K562 (cell line): Measurements from ENCODE around the gene NBEAL2. TPM values are rescaled to one million over a fixed set of nuclear protein-coding genes. Genes with fewer than 3 reads are reported as not detected.

ENCODE experiments used
- ATAC-seq: fragments of 200-7000 bp; cut with Tn5 transposase; 3 replicates; pipeline ENCODE4 v1.9.1; 2020; ENCODE audit warnings: moderate library complexity
- BruUV-seq: library from RNA; stranded (reverse); fragments of 400-500 nt; replicated peaks from 2 replicates; lab custom pipeline; 2021; lab: Mats Ljungman, UMichigan
- CTCF ChIA-PET: fragments of 300-600 bp; formaldehyde crosslinking; extraction: SDS; loops from one replicate; lab custom pipeline; 2021; ENCODE audit warnings: low intra/inter-chr PET ratio; lab: Yijun Ruan, JAX
- POLR2A ChIA-PET: fragments of 300-600, 350-650 bp; sonication (Branson Sonifier 250); formaldehyde crosslinking; extraction: SDS; loops from one replicate; lab custom pipeline; 2021; ENCODE audit warnings: antibody characterized with exemption, inconsistent platforms; lab: Yijun Ruan, JAX
- DNase-seq, 4 experiments: peaks; one replicate each; pipeline versions ENCODE4 v3.0.0 to v3.0.0-alpha.2; 2011 to 2018; ENCODE audit warnings: low spot score in 3 of 4, mixed read lengths in 3 of 4; ENCODE audit errors: extremely low read depth in 1 of 4
- FAIRE-seq: peaks from 2 replicates; lab custom pipeline; 2011; peaks lifted over from hg19 to GRCh38; lab: Jason Lieb, UNC
- H2AFZ ChIP-seq: 2 replicates; pipeline ENCODE4 v1.6.0; 2011; ENCODE audit warnings: low read depth, low read length, control low read depth, inconsistent platforms
- H3K27ac ChIP-seq: fragments of 200-600 bp; 3 replicates; pipeline ENCODE4 v1.8.0; 2011; ENCODE audit warnings: low read depth, mild to moderate bottlenecking, control low read depth, inconsistent platforms, low read length, moderate library complexity, mixed read lengths; ENCODE audit errors: extremely low read depth
- H3K27me3 ChIP-seq, 2 experiments: fragments of 300-600 bp in 1 of 2; 2 replicates in 1 of 2; 3 replicates in 1 of 2; pipeline versions ENCODE4 v1.6.0 to v1.8.0; 2011; ENCODE audit warnings: inconsistent platforms in 2 of 2, low read length in 2 of 2, mild to moderate bottlenecking in 1 of 2, mixed read lengths in 1 of 2, moderate library complexity in 1 of 2; ENCODE audit not compliant: control insufficient read depth in 2 of 2, insufficient read depth in 2 of 2
- H3K36me3 ChIP-seq: fragments of 300-600 bp; 3 replicates; pipeline ENCODE4 v1.8.0; 2011; ENCODE audit warnings: mild to moderate bottlenecking, low read length, inconsistent platforms; ENCODE audit not compliant: control insufficient read depth, insufficient read depth
- H3K4me1 ChIP-seq, 2 experiments: fragments of 200-600 bp in 1 of 2; replicated peaks in 1 of 2; 2 replicates in 1 of 2; 3 replicates in 1 of 2; pipeline versions ENCODE4 v1.5.1 to v1.8.0; 2011; ENCODE audit warnings: inconsistent platforms in 2 of 2, low read length in 2 of 2, mild to moderate bottlenecking in 1 of 2, mixed read lengths in 1 of 2, moderate library complexity in 1 of 2; ENCODE audit not compliant: control insufficient read depth in 2 of 2, insufficient read depth in 2 of 2
- H3K4me2 ChIP-seq: 2 replicates; pipeline ENCODE4 v1.6.1; 2011; ENCODE audit warnings: low read length, control low read depth, inconsistent platforms, mixed read lengths; ENCODE audit not compliant: insufficient read depth
- H3K4me3 ChIP-seq: fragments of 200-600 bp; sonication (generic), shearing (Covaris generic); 2 replicates; pipeline ENCODE4 v1.5.1; 2016; ENCODE audit warnings: control low read depth, inconsistent platforms
- H3K79me2 ChIP-seq: fragments of 200-600 bp; 3 replicates; pipeline ENCODE4 v1.8.0; 2011; ENCODE audit warnings: low read length, inconsistent platforms; ENCODE audit not compliant: control insufficient read depth, insufficient read depth
- H3K9ac ChIP-seq, 2 experiments: 2 replicates each; pipeline versions ENCODE4 v1.6.0 to v1.6.1; 2011; ENCODE audit warnings: low read depth in 2 of 2, low read length in 2 of 2, control low read depth in 1 of 2, inconsistent platforms in 1 of 2, mild to moderate bottlenecking in 1 of 2, mixed read lengths in 1 of 2; ENCODE audit not compliant: insufficient read depth in 1 of 2
- H3K9me1 ChIP-seq: one replicate; pipeline ENCODE4 v1.6.0; 2011; ENCODE audit warnings: inconsistent platforms, mild to moderate bottlenecking, low read length, moderate library complexity; ENCODE audit not compliant: control insufficient read depth, insufficient read depth
- H3K9me3 ChIP-seq: replicated peaks from 2 replicates; pipeline ENCODE4 v1.5.1; 2011; ENCODE audit warnings: low read depth, low read length, inconsistent platforms; ENCODE audit not compliant: control insufficient read depth, insufficient read depth
- H4K20me1 ChIP-seq: replicated peaks from 2 replicates; pipeline ENCODE4 v1.6.1; 2011; ENCODE audit warnings: low read length, inconsistent platforms, mixed read lengths; ENCODE audit not compliant: control insufficient read depth, insufficient read depth
- FIP1L1 ChIP-seq: fragments of 200-400 bp; formaldehyde crosslinking; IDR thresholded peaks from 2 replicates; pipeline ENCODE4 v1.6.1; 2018; ENCODE audit warnings: mild to moderate bottlenecking, low read depth, low read length; ENCODE audit not compliant: poor library complexity, severe bottlenecking
- HMG20A ChIP-seq: fragments of 450-650 bp; formaldehyde crosslinking; conservative IDR thresholded peaks from 2 replicates; pipeline ENCODE4 v1.4.0; 2020; ENCODE audit warnings: mild to moderate bottlenecking, mixed read lengths
- KAT2B ChIP-seq: IDR thresholded peaks from one replicate; pipeline ENCODE4 v1.6.1; 2012; ENCODE audit warnings: low read depth, mild to moderate bottlenecking, control low read depth, inconsistent platforms, low read length, moderate library complexity
- NFATC3 ChIP-seq: fragments of 450-650 bp; IDR thresholded peaks from 2 replicates; pipeline ENCODE4 v1.6.1; 2017; ENCODE audit warnings: mild to moderate bottlenecking
- TBP ChIP-seq: optimal IDR thresholded peaks from 2 replicates; pipeline ENCODE3; 2011; ENCODE audit warnings: low read depth, low read length, improper control_type of control experiment
- TOE1 ChIP-seq, 2 experiments: fragments of 450-650 bp in 1 of 2; sonication (generic) in 1 of 2; formaldehyde crosslinking in 1 of 2; IDR thresholded peaks; 2 replicates each; pipeline versions ENCODE4 v1.7.1 to v1.8.0; 2016 to 2022; ENCODE audit warnings: borderline replicate concordance in 2 of 2, mild to moderate bottlenecking in 2 of 2, antibody characterized with exemption in 1 of 2, inconsistent platforms in 1 of 2, low read depth in 1 of 2, missing genetic modification reagents in 1 of 2, moderate library complexity in 1 of 2
- WHSC1 ChIP-seq: IDR thresholded peaks from one replicate; pipeline ENCODE4 v1.6.1; 2012; ENCODE audit warnings: low read length, control low read depth, inconsistent platforms
- WGBS: fragments of 100-300 bp; shearing (Covaris generic); methylation state at CpG from one replicate; pipeline ENCODE4 v1.1.6; 2016; ENCODE audit warnings: low coverage, mixed read lengths; ENCODE audit not compliant: insufficient coverage; ENCODE audit errors: missing lambda C conversion rate; 5-methylcytosine and 5-hydroxymethylcytosine counted together
- in situ Hi-C: fragments of 300-500 bp; cut with MboI; formaldehyde crosslinking; loops from 4 replicates; pipeline ENCODE4 v1.15.0; 2018; ENCODE audit warnings: inconsistent platforms, mixed read lengths
- intact Hi-C: fragments of 100-400 bp; cut with micrococcal nuclease; formaldehyde crosslinking; loops from 2 replicates; pipeline ENCODE4 v1.14.2; 2022
- polyA plus RNA-seq, 8 experiments: library from polyadenylated mRNA; depleted of rRNA in 4 of 8; stranded (reverse) in 5 of 8; unstranded in 3 of 8; fragments of >200 nt; fragmentation: Nextera tagmentation in 2 of 8; fragmentation: Illumina TruSeq in 1 of 8; extraction: Ambion mirVana in 2 of 8; extraction: Trizol in 1 of 8; gene quantifications; 2 replicates each; pipeline versions ENCODE4 v1.2.1 to v1.2.3, GENCODE V29; 2011 to 2014; ENCODE audit warnings: inconsistent platforms in 1 of 8, missing spikeins in 1 of 8
- total RNA-seq, 7 experiments: library from RNA; depleted of rRNA in 6 of 7; stranded (reverse); fragments of >200 nt in 6 of 7; fragmentation: Illumina TruSeq in 2 of 7; extraction: Trizol in 2 of 7; gene quantifications; 2 replicates each; pipeline versions ENCODE4 v1.2.1 to v1.2.3, GENCODE V29; 2011 to 2021; ENCODE audit warnings: low replicate concordance in 1 of 7
- TF ChIP-seq, protein P1 (sequence below): fragments of 250-450 bp; sonication (Bioruptor Pico); IDR thresholded peaks from 2 replicates; pipeline ENCODE4 v1.8.0; 2022; ENCODE audit warnings: inconsistent platforms
- TF ChIP-seq, protein P2 (sequence below): fragments of 450-650 bp; formaldehyde crosslinking; IDR thresholded peaks from 2 replicates; pipeline ENCODE4 v1.4.0; 2022; ENCODE audit warnings: missing genetic modification characterization

NBEAL2 gene
- total and polyA plus RNA-seq, 9 of the 15 experiments (the other 6 are each of a cell fraction or from before 2014, with no cell fraction given): 0.06 to 114 (median 29.6) TPM

DNA sequence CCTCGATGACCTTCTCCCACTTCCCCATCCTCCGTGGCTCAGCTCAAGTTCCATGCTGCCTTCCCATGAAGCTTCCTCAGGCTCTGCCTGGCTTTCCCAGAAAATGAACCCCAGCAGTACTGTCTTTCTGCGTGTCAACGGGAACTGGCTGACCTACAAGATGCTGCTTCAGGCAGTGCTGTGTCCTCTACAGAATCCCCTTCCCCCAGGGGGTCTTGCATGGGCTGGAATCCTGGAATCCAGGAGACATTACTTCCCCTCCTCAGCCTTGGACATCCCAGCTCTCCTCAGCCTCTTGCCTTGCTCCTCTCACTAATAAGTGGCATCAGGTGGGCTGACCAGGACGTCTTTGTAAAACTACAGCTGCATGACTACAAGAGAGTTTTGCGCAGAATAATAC lies 8.3 kb upstream of the NBEAL2 start:
- TF ChIP-seq TBP: no peak
- TF ChIP-seq, protein P1, sequence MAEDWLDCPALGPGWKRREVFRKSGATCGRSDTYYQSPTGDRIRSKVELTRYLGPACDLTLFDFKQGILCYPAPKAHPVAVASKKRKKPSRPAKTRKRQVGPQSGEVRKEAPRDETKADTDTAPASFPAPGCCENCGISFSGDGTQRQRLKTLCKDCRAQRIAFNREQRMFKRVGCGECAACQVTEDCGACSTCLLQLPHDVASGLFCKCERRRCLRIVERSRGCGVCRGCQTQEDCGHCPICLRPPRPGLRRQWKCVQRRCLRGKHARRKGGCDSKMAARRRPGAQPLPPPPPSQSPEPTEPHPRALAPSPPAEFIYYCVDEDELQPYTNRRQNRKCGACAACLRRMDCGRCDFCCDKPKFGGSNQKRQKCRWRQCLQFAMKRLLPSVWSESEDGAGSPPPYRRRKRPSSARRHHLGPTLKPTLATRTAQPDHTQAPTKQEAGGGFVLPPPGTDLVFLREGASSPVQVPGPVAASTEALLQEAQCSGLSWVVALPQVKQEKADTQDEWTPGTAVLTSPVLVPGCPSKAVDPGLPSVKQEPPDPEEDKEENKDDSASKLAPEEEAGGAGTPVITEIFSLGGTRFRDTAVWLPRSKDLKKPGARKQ (CRISPR knock-in tag): no peak
- no peak for TF ChIP-seq TOE1 (IDR thresholded peaks at IDR 0.05; ENCODE audit: borderline replicate concordance)
- no peak for TF ChIP-seq TOE1 (CRISPR knock-in tag; IDR thresholded peaks at IDR 0.05; ENCODE audit: borderline replicate concordance, low read depth)
- TF ChIP-seq KAT2B: no peak
- no peak for TF ChIP-seq FIP1L1
- TF ChIP-seq, protein P2, sequence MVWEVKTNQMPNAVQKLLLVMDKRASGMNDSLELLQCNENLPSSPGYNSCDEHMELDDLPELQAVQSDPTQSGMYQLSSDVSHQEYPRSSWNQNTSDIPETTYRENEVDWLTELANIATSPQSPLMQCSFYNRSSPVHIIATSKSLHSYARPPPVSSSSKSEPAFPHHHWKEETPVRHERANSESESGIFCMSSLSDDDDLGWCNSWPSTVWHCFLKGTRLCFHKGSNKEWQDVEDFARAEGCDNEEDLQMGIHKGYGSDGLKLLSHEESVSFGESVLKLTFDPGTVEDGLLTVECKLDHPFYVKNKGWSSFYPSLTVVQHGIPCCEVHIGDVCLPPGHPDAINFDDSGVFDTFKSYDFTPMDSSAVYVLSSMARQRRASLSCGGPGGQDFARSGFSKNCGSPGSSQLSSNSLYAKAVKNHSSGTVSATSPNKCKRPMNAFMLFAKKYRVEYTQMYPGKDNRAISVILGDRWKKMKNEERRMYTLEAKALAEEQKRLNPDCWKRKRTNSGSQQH (CRISPR knock-in tag): no peak
- TF ChIP-seq HMG20A: no peak
- TF ChIP-seq WHSC1: peak; percentile 9
- no peak for TF ChIP-seq NFATC3
- no peak for FAIRE-seq
- H3K9me3 ChIP-seq: no peaks in the 10 kb centered on the region
- no peak overlapping the region for H3K4me3 ChIP-seq
- no peak for ATAC-seq
- H4K20me1 ChIP-seq: peaks cover 60% of the 10 kb centered on the region
- peaks cover 98% of the 10 kb centered on the region for H3K79me2 ChIP-seq
- no peaks in the 10 kb centered on the region for H3K27me3 ChIP-seq
- peak overlapping the region in 1 of 2 experiments; percentile 62; a peak in 2 of 4 replicates for H3K9ac ChIP-seq
- no peak overlapping the region; the same call in 2 of the 3 replicates for H3K27ac ChIP-seq
- intact Hi-C loops: no loop called here
- WGBS: 45% methylated on average over 6 of the region's 6 CpGs
- no peak overlapping the region for H2AFZ ChIP-seq
- peaks cover 70% of the 10 kb centered on the region for H3K36me3 ChIP-seq
- peak overlapping the region; percentile 47 for H3K4me2 ChIP-seq
- H3K9me1 ChIP-seq: peaks cover 41% of the 10 kb centered on the region
- POLR2A ChIA-PET: interaction anchor here (0.6 to 6.2 kb wide), 3 partner anchors 9 to 19 kb away, joined by 3 to 55 read pairs (median 3); partner anchors contain the start of gene NBEAL2
- in situ Hi-C loops: no loop called here
- CTCF ChIA-PET: no interaction called here
- peaks cover 45 to 55% of the 10 kb centered on the region in 2 experiments for H3K4me1 ChIP-seq
- BruUV-seq: no TSS peak
- no peak for DNase-seq
